Activated B cell treated with CpG ODN at 0.5 μM for 24 hours (primary cell): ENCODE results near the gene BUB3. TPM values are rescaled to one million over a fixed set of nuclear protein-coding genes. Genes with fewer than 3 reads are reported as not detected.

ENCODE experiments used
- ATAC-seq: fragments of 200-7000 bp; cut with Tn5 transposase; one replicate; pipeline ENCODE4 v1.10.0; 2021; ENCODE audit warnings: low read depth, mild to moderate bottlenecking, moderate library complexity
- CTCF ChIA-PET: fragments of 350-600 bp; sonication (Branson Sonifier 250); formaldehyde crosslinking; loops from one replicate; lab custom pipeline; 2021; ENCODE audit warnings: antibody characterized with exemption; lab: Charles Lee
- POLR2A ChIA-PET: fragments of 350-600 bp; sonication (Branson Sonifier 250); formaldehyde crosslinking; loops from one replicate; lab custom pipeline; 2021; ENCODE audit warnings: antibody characterized with exemption; lab: Charles Lee
- DNase-seq: peaks from one replicate; pipeline ENCODE4 v3.0.0; 2022
- H3K27ac Mint-ChIP-seq: one replicate; pipeline ENCODE4 v1.8.0; 2020; ENCODE audit warnings: mixed read lengths
- H3K27me3 Mint-ChIP-seq: one replicate; pipeline ENCODE4 v1.8.0; 2021; ENCODE audit warnings: mixed read lengths
- H3K36me3 Mint-ChIP-seq: one replicate; pipeline ENCODE4 v1.8.0; 2021; ENCODE audit warnings: low read depth, mixed read lengths
- H3K4me1 Mint-ChIP-seq: one replicate; pipeline ENCODE4 v1.8.0; 2021; ENCODE audit warnings: mixed read lengths
- H3K4me3 Mint-ChIP-seq: one replicate; pipeline ENCODE4 v1.8.0; 2020; ENCODE audit warnings: mild to moderate bottlenecking, mixed read lengths
- H3K9me3 Mint-ChIP-seq: one replicate; pipeline ENCODE4 v1.8.0; 2020; ENCODE audit warnings: mixed read lengths
- CTCF ChIP-seq: fragments of 200-600 bp; IDR thresholded peaks from one replicate; pipeline ENCODE4 v1.8.0; 2022; ENCODE audit warnings: antibody characterized with exemption, mild to moderate bottlenecking
- intact Hi-C: fragments of 100-400 bp; cut with micrococcal nuclease; formaldehyde crosslinking; loops from one replicate; pipeline ENCODE4 v1.15.1; 2024
- total RNA-seq: library from RNA; stranded (reverse); gene quantifications from 2 replicates; pipeline ENCODE4 v1.2.3, GENCODE V29; 2022

The BUB3 gene
- total RNA-seq, 1 donor from 2014 or later: 141 TPM

- no peak for TF ChIP-seq CTCF
- no peak for DNase-seq
- intact Hi-C loops: no loop called here
- Mint-ChIP-seq H3K9me3 (peaks cover 6% of the 10 kb centered on the region), H3K4me3 (no peak overlapping the region), H3K36me3 (peaks cover 1% of the 10 kb centered on the region), H3K27ac (no peak overlapping the region), H3K4me1 (peaks cover 25% of the 10 kb centered on the region), H3K27me3 (peaks cover 80% of the 10 kb centered on the region)
- ATAC-seq: no peak
- POLR2A ChIA-PET: no interaction called here
- CTCF ChIA-PET: no interaction called here
Measured at GRCh38 chr10:123129618-123130271, 24.5 kb upstream of the BUB3 start.

GRCh38 chr10:123132576-123133477 lies 21.4 kb upstream of the BUB3 start:
- ATAC-seq: peak; percentile 76
- CTCF ChIA-PET: interaction anchor here (1.0 to 2.4 kb wide), 13 partner anchors 10 to 862 kb away, joined by 3 to 13 read pairs (median 4); partner anchors contain the start of gene BUB3
- intact Hi-C loops: loop anchor here (1.0 to 2.0 kb wide), 5 partner anchors 18 to 834 kb away; no protein-coding TSS in a partner anchor
- H3K36me3 Mint-ChIP-seq: peaks cover 1% of the 10 kb centered on the region
- H3K4me1 Mint-ChIP-seq: peaks cover 34% of the 10 kb centered on the region
- H3K4me3 Mint-ChIP-seq: peak overlapping the region; percentile 66
- POLR2A ChIA-PET: interaction anchor here (0.6 to 2.1 kb wide), 2 partner anchors 21 to 124 kb away, joined by 8 read pairs; partner anchors contain the start of genes ACADSB, BUB3 and IKZF5
- peaks cover 6% of the 10 kb centered on the region for H3K9me3 Mint-ChIP-seq
- peak; percentile 26 for TF ChIP-seq CTCF
- H3K27ac Mint-ChIP-seq: peak overlapping the region; percentile 71
- peaks cover 69% of the 10 kb centered on the region for H3K27me3 Mint-ChIP-seq
- DNase-seq: peak; percentile 65

GRCh38 chr10:123133541-123134342 lies 20.5 kb upstream of the BUB3 start:
- no peak for TF ChIP-seq CTCF
- Mint-ChIP-seq H3K27me3 (peaks cover 65% of the 10 kb centered on the region), H3K4me1 (peaks cover 36% of the 10 kb centered on the region), H3K9me3 (no peaks in the 10 kb centered on the region), H3K27ac (peak overlapping the region; percentile 63), H3K36me3 (peaks cover 1% of the 10 kb centered on the region), H3K4me3 (peak overlapping the region; percentile 66)
- intact Hi-C loops: loop anchor here (1.0 to 2.0 kb wide), 5 partner anchors 18 to 833 kb away; no protein-coding TSS in a partner anchor
- ChIA-PET POLR2A (interaction anchor here (1.2 to 2.1 kb wide), 2 partner anchors 12 to 20 kb away, joined by 3 to 8 read pairs; partner anchors contain the start of gene BUB3), CTCF (interaction anchor here (0.9 to 2.4 kb wide), 12 partner anchors 11 to 429 kb away, joined by 3 to 13 read pairs (median 4); partner anchors contain the start of gene BUB3)
- DNase-seq: no peak
- no peak for ATAC-seq

- H3K27ac Mint-ChIP-seq: peak overlapping the region; percentile 59
- DNase-seq: no peak
- intact Hi-C loops: no loop called here
Measured at GRCh38 chr10:123134343-123134914, 19.8 kb upstream of the BUB3 start.

More at GRCh38 chr10:123134343-123134914, 19.8 kb upstream of the BUB3 start:
- Mint-ChIP-seq H3K27me3 (peaks cover 64% of the 10 kb centered on the region), H3K9me3 (no peaks in the 10 kb centered on the region), H3K4me1 (peaks cover 36% of the 10 kb centered on the region), H3K36me3 (peaks cover 1% of the 10 kb centered on the region), H3K4me3 (no peak overlapping the region)
- ChIA-PET CTCF (interaction anchor here (0.9 to 2.4 kb wide), 6 partner anchors 11 to 21 kb away, joined by 3 to 13 read pairs (median 4); partner anchors contain the start of gene BUB3), POLR2A (interaction anchor here (1.2 to 2.1 kb wide), 2 partner anchors 11 to 19 kb away, joined by 3 to 8 read pairs; partner anchors contain the start of gene BUB3)
- no peak for ATAC-seq
- TF ChIP-seq CTCF: no peak
